ENCODE measurements around the gene PNPLA5.

Gene PNPLA5

GRCh38 chr22:43881091-43882061 lies 10.4 kb downstream of the PNPLA5 start:
- no peak overlapping the region for H3K27ac ChIP-seq (ENCODE audit: insufficient read depth in 1 of 2, low read depth in 1 of 2, low read length in 2 of 2, poor library complexity in 1 of 2, severe bottlenecking in 2 of 2)
- CTCF ChIA-PET: interaction anchor here (0.5 to 4.0 kb wide), 4 partner anchors 10 to 101 kb away, joined by 3 to 22 read pairs (median 4); partner anchors contain the start of gene PNPLA5
- H3K9me3 ChIP-seq (ENCODE audit: control extremely low read depth in 1 of 5, control insufficient read depth in 4 of 5, insufficient read depth in 2 of 5, low read depth in 1 of 5, low read length in 4 of 5): no peaks in the 10 kb centered on the region
- POLR2A ChIA-PET: no interaction called here
- no peaks in the 10 kb centered on the region for H3K36me3 ChIP-seq (ENCODE audit: control insufficient read depth in 4 of 4, insufficient read depth in 4 of 4, low read length in 3 of 4)
- peaks cover 0 to 9% (median 2%) of the 10 kb centered on the region in 5 experiments for H3K27me3 ChIP-seq (replicated peaks in 2 of 5; ENCODE audit: control insufficient read depth in 4 of 5, insufficient read depth in 5 of 5, low read length in 4 of 5)
- no peak overlapping the region for H3K4me3 ChIP-seq (ENCODE audit: control insufficient read depth in 1 of 7, extremely low read depth in 1 of 7, insufficient read depth in 4 of 7, low read depth in 2 of 7, low read length in 6 of 7)
- no peak for DNase-seq
- 93% methylated on average over 17 of the region's 19 CpGs for WGBS (ENCODE audit: insufficient coverage)
- H3K4me1 ChIP-seq (ENCODE audit: control extremely low read depth in 1 of 4, control insufficient read depth in 4 of 4, insufficient read depth in 4 of 4, low read length in 3 of 4): no peaks in the 10 kb centered on the region

GRCh38 chr22:43880541-43880991 lies 11.2 kb downstream of the PNPLA5 start:
- no peak for DNase-seq
- Histone ChIP-seq H3K36me3 (ENCODE audit: control insufficient read depth in 4 of 4, insufficient read depth in 4 of 4, low read length in 3 of 4) (no peaks in the 10 kb centered on the region), H3K4me1 (ENCODE audit: control extremely low read depth in 1 of 4, control insufficient read depth in 4 of 4, insufficient read depth in 4 of 4, low read length in 3 of 4) (no peaks in the 10 kb centered on the region), H3K27me3 (replicated peaks in 2 of 5; ENCODE audit: control insufficient read depth in 4 of 5, insufficient read depth in 5 of 5, low read length in 4 of 5) (peaks cover 0 to 13% (median 4%) of the 10 kb centered on the region in 5 experiments), H3K9me3 (ENCODE audit: control extremely low read depth in 1 of 5, control insufficient read depth in 4 of 5, insufficient read depth in 2 of 5, low read depth in 1 of 5, low read length in 4 of 5) (no peaks in the 10 kb centered on the region), H3K27ac (ENCODE audit: insufficient read depth in 1 of 2, low read depth in 1 of 2, low read length in 2 of 2, poor library complexity in 1 of 2, severe bottlenecking in 2 of 2) (no peak overlapping the region), H3K4me3 (ENCODE audit: control insufficient read depth in 1 of 7, extremely low read depth in 1 of 7, insufficient read depth in 4 of 7, low read depth in 2 of 7, low read length in 6 of 7) (no peak overlapping the region)
- POLR2A ChIA-PET: no interaction called here
- WGBS (ENCODE audit: insufficient coverage): 95% methylated on average over 15 of the region's 15 CpGs
- CTCF ChIA-PET: interaction anchor here (4.0 kb wide), 1 partner anchor 65 kb away, joined by 22 read pairs; no protein-coding TSS in a partner anchor

GRCh38 chr22:43879901-43880540 lies 11.8 kb downstream of the PNPLA5 start:
- WGBS (ENCODE audit: insufficient coverage): 81% methylated on average over 13 of the region's 14 CpGs
- no peaks in the 10 kb centered on the region for H3K36me3 ChIP-seq (ENCODE audit: control insufficient read depth in 4 of 4, insufficient read depth in 4 of 4, low read length in 3 of 4)

GRCh38 chr22:43878831-43879550 lies 12.8 kb downstream of the PNPLA5 start:
- POLR2A ChIA-PET: no interaction called here

More at GRCh38 chr22:43879901-43880540, 11.8 kb downstream of the PNPLA5 start:
- Histone ChIP-seq H3K4me3 (ENCODE audit: control insufficient read depth in 1 of 7, extremely low read depth in 1 of 7, insufficient read depth in 4 of 7, low read depth in 2 of 7, low read length in 6 of 7) (no peak overlapping the region), H3K9me3 (ENCODE audit: control extremely low read depth in 1 of 5, control insufficient read depth in 4 of 5, insufficient read depth in 2 of 5, low read depth in 1 of 5, low read length in 4 of 5) (no peaks in the 10 kb centered on the region), H3K4me1 (ENCODE audit: control extremely low read depth in 1 of 4, control insufficient read depth in 4 of 4, insufficient read depth in 4 of 4, low read length in 3 of 4) (no peaks in the 10 kb centered on the region), H3K27me3 (replicated peaks in 2 of 5; ENCODE audit: control insufficient read depth in 4 of 5, insufficient read depth in 5 of 5, low read length in 4 of 5) (peaks cover 0 to 10% (median 4%) of the 10 kb centered on the region in 5 experiments), H3K27ac (ENCODE audit: insufficient read depth in 1 of 2, low read depth in 1 of 2, low read length in 2 of 2, poor library complexity in 1 of 2, severe bottlenecking in 2 of 2) (no peak overlapping the region)
- CTCF ChIA-PET: interaction anchor here (4.0 kb wide), 1 partner anchor 65 kb away, joined by 22 read pairs; no protein-coding TSS in a partner anchor
- POLR2A ChIA-PET: no interaction called here
- DNase-seq: no peak

GRCh38 chr22:43878079-43878795 lies 13.6 kb downstream of the PNPLA5 start:
- DNase-seq: no peak
- no peaks in the 10 kb centered on the region for H3K9me3 ChIP-seq (ENCODE audit: control extremely low read depth in 1 of 5, control insufficient read depth in 4 of 5, insufficient read depth in 2 of 5, low read depth in 1 of 5, low read length in 4 of 5)
- ChIA-PET CTCF (no interaction called here), POLR2A (no interaction called here)
- H3K27me3 ChIP-seq (replicated peaks in 2 of 5; ENCODE audit: control insufficient read depth in 4 of 5, insufficient read depth in 5 of 5, low read length in 4 of 5): peaks cover 0 to 16% (median 4%) of the 10 kb centered on the region in 5 experiments
- no peak overlapping the region for H3K4me3 ChIP-seq (ENCODE audit: control insufficient read depth in 1 of 7, extremely low read depth in 1 of 7, insufficient read depth in 4 of 7, low read depth in 2 of 7, low read length in 6 of 7)
- no peak overlapping the region for H3K27ac ChIP-seq (ENCODE audit: insufficient read depth in 1 of 2, low read depth in 1 of 2, low read length in 2 of 2, poor library complexity in 1 of 2, severe bottlenecking in 2 of 2)
- H3K4me1 ChIP-seq (ENCODE audit: control extremely low read depth in 1 of 4, control insufficient read depth in 4 of 4, insufficient read depth in 4 of 4, low read length in 3 of 4): no peaks in the 10 kb centered on the region
- no peaks in the 10 kb centered on the region for H3K36me3 ChIP-seq (ENCODE audit: control insufficient read depth in 4 of 4, insufficient read depth in 4 of 4, low read length in 3 of 4)
- 91% methylated on average over 8 of the region's 12 CpGs for WGBS (ENCODE audit: insufficient coverage)

More at GRCh38 chr22:43878831-43879550, 12.8 kb downstream of the PNPLA5 start:
- CTCF ChIA-PET: no interaction called here
- Histone ChIP-seq H3K27me3 (replicated peaks in 2 of 5; ENCODE audit: control insufficient read depth in 4 of 5, insufficient read depth in 5 of 5, low read length in 4 of 5) (peaks cover 0 to 16% (median 4%) of the 10 kb centered on the region in 5 experiments), H3K36me3 (ENCODE audit: control insufficient read depth in 4 of 4, insufficient read depth in 4 of 4, low read length in 3 of 4) (no peaks in the 10 kb centered on the region), H3K4me3 (ENCODE audit: control insufficient read depth in 1 of 7, extremely low read depth in 1 of 7, insufficient read depth in 4 of 7, low read depth in 2 of 7, low read length in 6 of 7) (no peak overlapping the region), H3K27ac (ENCODE audit: insufficient read depth in 1 of 2, low read depth in 1 of 2, low read length in 2 of 2, poor library complexity in 1 of 2, severe bottlenecking in 2 of 2) (no peak overlapping the region), H3K4me1 (ENCODE audit: control extremely low read depth in 1 of 4, control insufficient read depth in 4 of 4, insufficient read depth in 4 of 4, low read length in 3 of 4) (no peaks in the 10 kb centered on the region), H3K9me3 (ENCODE audit: control extremely low read depth in 1 of 5, control insufficient read depth in 4 of 5, insufficient read depth in 2 of 5, low read depth in 1 of 5, low read length in 4 of 5) (no peaks in the 10 kb centered on the region)
- DNase-seq: no peak
- 91% methylated on average over 11 of the region's 12 CpGs for WGBS (ENCODE audit: insufficient coverage)

- peaks cover 0 to 18% (median 4%) of the 10 kb centered on the region in 5 experiments for H3K27me3 ChIP-seq (replicated peaks in 2 of 5; ENCODE audit: control insufficient read depth in 4 of 5, insufficient read depth in 5 of 5, low read length in 4 of 5)
- H3K4me3 ChIP-seq (ENCODE audit: control insufficient read depth in 1 of 7, extremely low read depth in 1 of 7, insufficient read depth in 4 of 7, low read depth in 2 of 7, low read length in 6 of 7): no peak overlapping the region
- DNase-seq: no peak
- no peaks in the 10 kb centered on the region for H3K36me3 ChIP-seq (ENCODE audit: control insufficient read depth in 4 of 4, insufficient read depth in 4 of 4, low read length in 3 of 4)
- WGBS (ENCODE audit: insufficient coverage): 77% methylated on average over 2 of the region's 5 CpGs
- H3K27ac ChIP-seq (ENCODE audit: insufficient read depth in 1 of 2, low read depth in 1 of 2, low read length in 2 of 2, poor library complexity in 1 of 2, severe bottlenecking in 2 of 2): no peak overlapping the region
- CTCF ChIA-PET: no interaction called here
- peaks cover 0 to 1% (median 0%) of the 10 kb centered on the region in 5 experiments for H3K9me3 ChIP-seq (ENCODE audit: control extremely low read depth in 1 of 5, control insufficient read depth in 4 of 5, insufficient read depth in 2 of 5, low read depth in 1 of 5, low read length in 4 of 5)
- POLR2A ChIA-PET: no interaction called here
- H3K4me1 ChIP-seq (ENCODE audit: control extremely low read depth in 1 of 4, control insufficient read depth in 4 of 4, insufficient read depth in 4 of 4, low read length in 3 of 4): no peaks in the 10 kb centered on the region
Observed at GRCh38 chr22:43876866-43877509, 14.8 kb downstream of the PNPLA5 start.
